Measurements from ENCODE around the gene TRPV3. TPM values are rescaled to one million over a fixed set of nuclear protein-coding genes. Genes with fewer than 3 reads are reported as not detected.
A peak's percentile ranks its signal among the peaks of the same experiment; 100 is the strongest.

TRPV3 gene
- total RNA-seq, 1 donor from 2014 or later, result 4.3 TPM

- DNase-seq (ENCODE audit: low spot score), result no peak
Measured at GRCh38 chr17:3546521-3546920, 11.1 kb downstream of the TRPV3 start.

GRCh38 chr17:3545151-3545550 is 12.5 kb downstream of the TRPV3 start:
- DNase-seq (ENCODE audit: low spot score), result no peak

- no peak for DNase-seq (ENCODE audit: low spot score)
Measured at GRCh38 chr17:3544365-3544764, 13.2 kb downstream of the TRPV3 start.

- no peak for DNase-seq (ENCODE audit: low spot score)
Measured at GRCh38 chr17:3543453-3543852, 14.2 kb downstream of the TRPV3 start.

GRCh38 chr17:3542410-3543088 is 15.1 kb downstream of the TRPV3 start:
- DNase-seq (ENCODE audit: low spot score), result no peak

GRCh38 chr17:3539881-3540540 is 17.6 kb downstream of the TRPV3 start:
- DNase-seq (ENCODE audit: low spot score), result no peak

GRCh38 chr17:3536716-3537115 is 20.9 kb downstream of the TRPV3 start:
- no peak for DNase-seq (ENCODE audit: low spot score)

GRCh38 chr17:3535253-3535995 is 22.2 kb downstream of the TRPV3 start:
- DNase-seq (ENCODE audit: low spot score), result peak; percentile 67

GRCh38 chr17:3534881-3535252 is 22.7 kb downstream of the TRPV3 start:
- DNase-seq (ENCODE audit: low spot score), result no peak

GRCh38 chr17:3533752-3534151 is 23.9 kb downstream of the TRPV3 start:
- DNase-seq (ENCODE audit: low spot score), result no peak

- DNase-seq (ENCODE audit: low spot score), result no peak
Measured at GRCh38 chr17:3532859-3533142, 24.8 kb downstream of the TRPV3 start.

- no peak for DNase-seq (ENCODE audit: low spot score)
Measured at GRCh38 chr17:3532106-3532858, 25.3 kb downstream of the TRPV3 start.

GRCh38 chr17:3531266-3532101 is 26.1 kb downstream of the TRPV3 start:
- DNase-seq (ENCODE audit: low spot score), result no peak

GRCh38 chr17:3529817-3530741 is 27.5 kb downstream of the TRPV3 start:
- peak; percentile 81 for DNase-seq (ENCODE audit: low spot score)

- DNase-seq (ENCODE audit: low spot score), result peak; percentile 79
Measured at GRCh38 chr17:3528880-3529511, 28.6 kb downstream of the TRPV3 start.

- DNase-seq (ENCODE audit: low spot score), result no peak
Measured at GRCh38 chr17:3528403-3528851, 29.2 kb downstream of the TRPV3 start.

- DNase-seq (ENCODE audit: low spot score), result no peak
Measured at GRCh38 chr17:3527896-3528295, 29.7 kb downstream of the TRPV3 start.

GRCh38 chr17:3527468-3527867 is 30.1 kb downstream of the TRPV3 start:
- DNase-seq (ENCODE audit: low spot score), result no peak

- DNase-seq (ENCODE audit: low spot score), result no peak
Measured at GRCh38 chr17:3526971-3527370, 30.6 kb downstream of the TRPV3 start.

- DNase-seq (ENCODE audit: low spot score), result no peak
Measured at GRCh38 chr17:3526491-3526890, 31.1 kb downstream of the TRPV3 start.

Data from ureter (tissue), 1 donor.